GM23338 (cell line): ENCODE data around the gene SNX15. TPM values are rescaled to one million over a fixed set of nuclear protein-coding genes. Genes with fewer than 3 reads are reported as not detected.

Experiments used
- ATAC-seq: fragments of 200-7000 bp; cut with Tn5 transposase; 3 replicates; pipeline ENCODE4 v1.9.1; 2020
- DNase-seq: peaks from one replicate; pipeline ENCODE4 v3.0.0-alpha.2; 2015; ENCODE audit warnings: low spot score
- H2AFZ ChIP-seq: fragments of 200-600 bp; sonication (generic); 2 replicates; pipeline ENCODE4 v1.8.0; 2016; ENCODE audit warnings: antibody characterized with exemption, mild to moderate bottlenecking, moderate library complexity
- H3F3A ChIP-seq: fragments of 200-600 bp; sonication (generic); replicated peaks from 2 replicates; pipeline ENCODE4 v1.8.0; 2017; ENCODE audit warnings: antibody characterized with exemption, mixed run types, low read depth
- H3K27ac ChIP-seq: fragments of 200-600 bp; sonication (generic); 2 replicates; pipeline ENCODE4 v1.6.1; 2016; ENCODE audit warnings: low read depth
- H3K27me3 ChIP-seq: fragments of 200-600 bp; sonication (generic); 2 replicates; pipeline ENCODE4 v1.8.0; 2016; ENCODE audit warnings: mild to moderate bottlenecking, mixed run types, moderate library complexity; ENCODE audit not compliant: insufficient read depth
- H3K36me3 ChIP-seq: fragments of 200-600 bp; sonication (generic); 2 replicates; pipeline ENCODE4 v1.8.0; 2016; ENCODE audit warnings: mild to moderate bottlenecking; ENCODE audit not compliant: insufficient read depth
- H3K4me1 ChIP-seq: fragments of 200-600 bp; sonication (generic); 2 replicates; pipeline ENCODE4 v1.8.0; 2016; ENCODE audit warnings: mild to moderate bottlenecking, moderate library complexity; ENCODE audit not compliant: insufficient read depth
- H3K4me2 ChIP-seq: fragments of 200-600 bp; sonication (generic); 2 replicates; pipeline ENCODE4 v1.7.1; 2017; ENCODE audit warnings: mixed run types
- H3K4me3 ChIP-seq: fragments of 200-600 bp; sonication (generic); 2 replicates; pipeline ENCODE4 v1.6.1; 2016; ENCODE audit warnings: mixed run types
- H3K79me2 ChIP-seq: fragments of 200-600 bp; sonication (generic); replicated peaks from 2 replicates; pipeline ENCODE4 v1.8.0; 2017; ENCODE audit warnings: mild to moderate bottlenecking; ENCODE audit not compliant: insufficient read depth
- H3K9me2 ChIP-seq: fragments of 200-600 bp; sonication (generic); 2 replicates; pipeline ENCODE4 v1.8.0; 2017; ENCODE audit not compliant: insufficient read depth
- H4K20me1 ChIP-seq: fragments of 200-600 bp; sonication (generic); replicated peaks from 2 replicates; pipeline ENCODE4 v1.8.0; 2017; ENCODE audit warnings: mild to moderate bottlenecking; ENCODE audit not compliant: insufficient read depth
- H3K27ac Mint-ChIP-seq: 2 replicates; pipeline ENCODE4 v1.8.0; 2020; ENCODE audit warnings: inconsistent platforms, mild to moderate bottlenecking, moderate library complexity, mixed read lengths
- H3K27me3 Mint-ChIP-seq: 3 replicates; pipeline ENCODE4 v1.8.0; 2022; ENCODE audit warnings: low read depth, mild to moderate bottlenecking, moderate library complexity, mixed read lengths, inconsistent platforms; ENCODE audit not compliant: insufficient read depth, poor library complexity
- H3K36me3 Mint-ChIP-seq: 3 replicates; pipeline ENCODE4 v1.8.0; 2021; ENCODE audit warnings: low read depth, mild to moderate bottlenecking, inconsistent platforms, moderate library complexity, mixed read lengths
- H3K4me1 Mint-ChIP-seq: 3 replicates; pipeline ENCODE4 v1.8.0; 2020; ENCODE audit warnings: mild to moderate bottlenecking, inconsistent platforms, mixed read lengths
- H3K4me3 Mint-ChIP-seq: 3 replicates; pipeline ENCODE4 v1.8.0; 2021; ENCODE audit warnings: moderate library complexity, mild to moderate bottlenecking, inconsistent platforms, mixed read lengths
- H3K9me3 Mint-ChIP-seq: 3 replicates; pipeline ENCODE4 v1.8.0; 2020; ENCODE audit warnings: moderate library complexity, mild to moderate bottlenecking, inconsistent platforms, mixed read lengths
- CREB1 ChIP-seq: fragments of 250-450 bp; sonication (Bioruptor Pico); IDR thresholded peaks from 2 replicates; pipeline ENCODE4 v1.5.0; 2020; ENCODE audit warnings: low read depth, mild to moderate bottlenecking, moderate library complexity
- CTCF ChIP-seq, 2 experiments: fragments of 200-600 bp in 1 of 2; sonication (generic) in 1 of 2; conservative IDR thresholded peaks; 2 replicates each; pipeline versions ENCODE4 v1.5.1 to v1.6.1; 2016 to 2017; ENCODE audit warnings: antibody characterized with exemption in 2 of 2, low read depth in 2 of 2, mild to moderate bottlenecking in 2 of 2, moderate library complexity in 1 of 2
- EZH2 ChIP-seq: fragments of 200-600 bp; sonication (generic); IDR thresholded peaks from one replicate; pipeline ENCODE4 v1.8.0; 2017; ENCODE audit warnings: antibody characterized with exemption, mild to moderate bottlenecking, low read depth; ENCODE audit not compliant: unreplicated experiment
- EZH2phosphoT487 ChIP-seq: fragments of 200-600 bp; sonication (generic); IDR thresholded peaks from one replicate; pipeline ENCODE4 v1.8.1; 2018; ENCODE audit warnings: antibody characterized with exemption; ENCODE audit not compliant: unreplicated experiment
- JUNB ChIP-seq: IDR thresholded peaks from one replicate; pipeline ENCODE4 v1.6.1; 2016; ENCODE audit warnings: antibody characterized with exemption; ENCODE audit not compliant: unreplicated experiment
- NANOG ChIP-seq: IDR thresholded peaks from 2 replicates; pipeline ENCODE4 v1.6.1; 2016; ENCODE audit warnings: antibody characterized with exemption, borderline replicate concordance
- POLR2AphosphoS5 ChIP-seq: IDR thresholded peaks from 2 replicates; pipeline ENCODE4 v1.6.1; 2016; ENCODE audit warnings: antibody characterized with exemption, low read depth
- REST ChIP-seq: IDR thresholded peaks from one replicate; pipeline ENCODE4 v1.6.1; 2018; ENCODE audit warnings: antibody characterized with exemption; ENCODE audit not compliant: unreplicated experiment
- STAT1 ChIP-seq: IDR thresholded peaks from one replicate; pipeline ENCODE4 v1.6.1; 2016; ENCODE audit warnings: antibody characterized with exemption; ENCODE audit not compliant: unreplicated experiment
- ZNF114 ChIP-seq: fragments of 250-450 bp; sonication (Bioruptor Pico); IDR thresholded peaks from 2 replicates; pipeline ENCODE4 v1.5.0; 2020; ENCODE audit warnings: mild to moderate bottlenecking, moderate library complexity
- ZNF331 ChIP-seq: fragments of 250-450 bp; sonication (Bioruptor Pico); IDR thresholded peaks from 2 replicates; pipeline ENCODE4 v1.5.0; 2020; ENCODE audit warnings: low read depth, mild to moderate bottlenecking, moderate library complexity
- ZNF462 ChIP-seq: fragments of 250-450 bp; sonication (Bioruptor Pico); IDR thresholded peaks from 2 replicates; pipeline ENCODE4 v1.5.0; 2020; ENCODE audit warnings: mild to moderate bottlenecking, moderate library complexity
- polyA plus RNA-seq: library from polyadenylated mRNA; unstranded; fragments of >200 nt; fragmentation: Nextera tagmentation; extraction: Ambion mirVana; gene quantifications from 2 replicates; pipeline ENCODE4 v1.2.1, GENCODE V29; 2016
- total RNA-seq: library from RNA; depleted of rRNA; stranded (reverse); fragments of >200 nt; shearing (Covaris generic); gene quantifications from 2 replicates; pipeline ENCODE4 v1.2.3, GENCODE V29; 2014
- TF ChIP-seq, protein P1 (sequence below): IDR thresholded peaks from 2 replicates; pipeline ENCODE4 v1.6.1; 2016; ENCODE audit warnings: antibody characterized with exemption

SNX15 gene
- total and polyA plus RNA-seq, 2 experiments from 2014 or later, result 13.0 to 21.4 TPM

- no peak for ATAC-seq
- Histone ChIP-seq H3K4me3 (no peak overlapping the region), H4K20me1 (no peaks in the 10 kb centered on the region), H3K27me3 (no peaks in the 10 kb centered on the region), H3K4me1 (no peaks in the 10 kb centered on the region), H3K4me2 (no peak overlapping the region), H3K27ac (no peak overlapping the region), H3F3A (no peaks in the 10 kb centered on the region), H2AFZ (no peak overlapping the region), H3K79me2 (no peaks in the 10 kb centered on the region), H3K9me2 (no peaks in the 10 kb centered on the region), H3K36me3 (no peaks in the 10 kb centered on the region)
- Mint-ChIP-seq H3K27ac (no peak overlapping the region), H3K4me1 (peaks cover 5% of the 10 kb centered on the region), H3K27me3 (peaks cover 9% of the 10 kb centered on the region), H3K4me3 (no peak overlapping the region), H3K9me3 (no peaks in the 10 kb centered on the region), H3K36me3 (no peaks in the 10 kb centered on the region)
- no peak for DNase-seq
- TF ChIP-seq CREB1 (CRISPR knock-in tag) (no peak), CTCF (conservative IDR thresholded peaks at IDR 0.05; ENCODE audit: low read depth in 2 of 2) (no peak), STAT1 (no peak), ZNF462 (CRISPR knock-in tag) (no peak), POLR2AphosphoS5 (no peak), EZH2phosphoT487 (no peak), ZNF114 (CRISPR knock-in tag) (no peak), REST (no peak), EZH2 (no peak), JUNB (no peak), ZNF331 (no peak), NANOG (no peak)
- TF ChIP-seq, protein P1, sequence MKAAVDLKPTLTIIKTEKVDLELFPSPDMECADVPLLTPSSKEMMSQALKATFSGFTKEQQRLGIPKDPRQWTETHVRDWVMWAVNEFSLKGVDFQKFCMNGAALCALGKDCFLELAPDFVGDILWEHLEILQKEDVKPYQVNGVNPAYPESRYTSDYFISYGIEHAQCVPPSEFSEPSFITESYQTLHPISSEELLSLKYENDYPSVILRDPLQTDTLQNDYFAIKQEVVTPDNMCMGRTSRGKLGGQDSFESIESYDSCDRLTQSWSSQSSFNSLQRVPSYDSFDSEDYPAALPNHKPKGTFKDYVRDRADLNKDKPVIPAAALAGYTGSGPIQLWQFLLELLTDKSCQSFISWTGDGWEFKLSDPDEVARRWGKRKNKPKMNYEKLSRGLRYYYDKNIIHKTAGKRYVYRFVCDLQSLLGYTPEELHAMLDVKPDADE, result no peak
Observed at GRCh38 chr11:65059959-65060824, 33.0 kb downstream of the SNX15 start.
